ENCODE results near the gene WNK2.

WNK2 gene

GRCh38 chr9:93181672-93182435 lies 2.1 kb upstream of the WNK2 start:
- no peak for DNase-seq (ENCODE audit: low read depth)
- H3K4me3 ChIP-seq (ENCODE audit: low read length) = no peak overlapping the region
- TF ChIP-seq, protein P1, sequence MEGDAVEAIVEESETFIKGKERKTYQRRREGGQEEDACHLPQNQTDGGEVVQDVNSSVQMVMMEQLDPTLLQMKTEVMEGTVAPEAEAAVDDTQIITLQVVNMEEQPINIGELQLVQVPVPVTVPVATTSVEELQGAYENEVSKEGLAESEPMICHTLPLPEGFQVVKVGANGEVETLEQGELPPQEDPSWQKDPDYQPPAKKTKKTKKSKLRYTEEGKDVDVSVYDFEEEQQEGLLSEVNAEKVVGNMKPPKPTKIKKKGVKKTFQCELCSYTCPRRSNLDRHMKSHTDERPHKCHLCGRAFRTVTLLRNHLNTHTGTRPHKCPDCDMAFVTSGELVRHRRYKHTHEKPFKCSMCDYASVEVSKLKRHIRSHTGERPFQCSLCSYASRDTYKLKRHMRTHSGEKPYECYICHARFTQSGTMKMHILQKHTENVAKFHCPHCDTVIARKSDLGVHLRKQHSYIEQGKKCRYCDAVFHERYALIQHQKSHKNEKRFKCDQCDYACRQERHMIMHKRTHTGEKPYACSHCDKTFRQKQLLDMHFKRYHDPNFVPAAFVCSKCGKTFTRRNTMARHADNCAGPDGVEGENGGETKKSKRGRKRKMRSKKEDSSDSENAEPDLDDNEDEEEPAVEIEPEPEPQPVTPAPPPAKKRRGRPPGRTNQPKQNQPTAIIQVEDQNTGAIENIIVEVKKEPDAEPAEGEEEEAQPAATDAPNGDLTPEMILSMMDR (conservative IDR thresholded peaks at IDR 0.05; ENCODE audit: low read length) = no peak

GRCh38 chr9:93182572-93182971 lies 1.4 kb upstream of the WNK2 start:
- H3K4me3 ChIP-seq (ENCODE audit: low read length) = no peak overlapping the region
- TF ChIP-seq, protein P1 (conservative IDR thresholded peaks at IDR 0.05; ENCODE audit: low read length) = no peak
- no peak for DNase-seq (ENCODE audit: low read depth)

DNA sequence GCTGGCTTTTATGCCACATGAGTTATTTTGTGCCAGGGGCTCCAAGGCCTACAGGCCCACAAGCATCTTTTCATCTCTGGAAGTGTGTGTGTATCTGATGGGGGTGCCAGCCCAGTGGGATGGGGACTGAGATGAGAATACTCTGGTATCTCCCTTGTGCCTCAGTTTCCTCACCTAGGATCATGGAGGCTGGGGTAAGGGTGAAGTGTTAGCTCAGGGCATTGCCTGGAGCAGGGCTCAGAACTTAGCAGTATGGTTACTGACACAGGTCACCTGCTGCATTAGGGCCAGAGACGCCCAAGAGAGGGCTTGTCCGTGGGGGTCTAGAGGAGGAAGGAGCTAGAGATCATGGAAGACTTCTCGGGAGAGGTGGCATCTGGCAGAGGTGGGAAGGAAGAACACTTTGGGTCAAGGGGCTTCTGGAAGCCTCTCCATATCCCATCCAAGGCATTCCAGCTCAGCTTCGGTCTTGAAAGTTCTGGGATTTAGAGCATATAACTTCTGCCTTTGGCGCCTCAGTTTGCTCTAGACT lies 742 bp upstream of the WNK2 start:
- no peak for DNase-seq (ENCODE audit: low read depth)
- H3K4me3 ChIP-seq (ENCODE audit: low read length) = no peak overlapping the region
- TF ChIP-seq, protein P1 (conservative IDR thresholded peaks at IDR 0.05; ENCODE audit: low read length) = no peak

- TF ChIP-seq, protein P1 (conservative IDR thresholded peaks at IDR 0.05; ENCODE audit: low read length) = no peak
- no peak overlapping the region for H3K4me3 ChIP-seq (ENCODE audit: low read length)
- DNase-seq (ENCODE audit: low read depth) = no peak
Measured at GRCh38 chr9:93184432-93185265, 710 bp downstream of the WNK2 start.

DNA sequence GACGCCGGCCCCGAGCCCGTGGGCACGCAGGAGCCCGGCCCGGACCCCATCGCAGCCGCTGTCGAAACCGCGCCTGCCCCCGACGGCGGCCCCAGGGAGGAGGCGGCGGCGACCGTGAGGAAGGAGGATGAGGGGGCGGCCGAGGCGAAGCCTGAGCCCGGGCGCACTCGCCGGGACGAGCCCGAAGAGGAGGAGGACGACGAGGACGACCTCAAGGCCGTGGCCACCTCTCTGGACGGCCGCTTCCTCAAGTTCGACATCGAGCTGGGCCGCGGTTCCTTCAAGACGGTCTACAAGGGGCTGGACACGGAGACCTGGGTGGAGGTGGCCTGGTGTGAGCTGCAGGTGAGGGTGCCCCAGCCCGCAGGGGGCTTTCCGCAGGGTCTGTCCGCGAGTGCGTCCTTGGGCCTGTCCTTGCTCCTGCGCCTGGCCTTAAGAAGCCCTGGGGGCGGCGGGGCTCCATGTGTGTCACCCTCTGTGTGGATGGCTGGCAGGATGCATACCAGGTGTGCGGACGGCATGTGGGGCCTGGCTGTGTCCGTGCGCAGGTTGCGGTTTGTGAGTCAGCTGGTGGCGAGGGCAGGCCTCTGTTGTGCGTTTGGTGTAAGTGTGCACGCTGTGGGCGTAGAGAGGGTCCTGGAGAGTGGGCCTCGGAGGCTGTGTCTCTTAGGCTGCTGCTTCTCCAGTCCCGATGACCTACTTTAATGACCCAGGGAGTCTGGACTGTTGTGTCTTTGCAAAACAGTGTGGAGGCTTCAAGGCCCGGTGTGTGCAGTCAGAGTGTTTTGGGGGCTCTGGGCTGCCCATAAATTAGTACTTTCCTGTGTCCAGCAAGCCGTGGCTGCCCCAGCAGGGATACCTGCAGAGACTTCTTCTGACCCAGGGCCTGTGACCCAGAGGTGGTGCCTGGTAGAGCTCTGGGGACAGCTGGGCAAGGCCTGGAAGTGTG lies 1.6 kb downstream of the WNK2 start:
- no peak for DNase-seq (ENCODE audit: low read depth)
- TF ChIP-seq, protein P1 (conservative IDR thresholded peaks at IDR 0.05; ENCODE audit: low read length) = no peak
- H3K4me3 ChIP-seq (ENCODE audit: low read length) = no peak overlapping the region

DNA sequence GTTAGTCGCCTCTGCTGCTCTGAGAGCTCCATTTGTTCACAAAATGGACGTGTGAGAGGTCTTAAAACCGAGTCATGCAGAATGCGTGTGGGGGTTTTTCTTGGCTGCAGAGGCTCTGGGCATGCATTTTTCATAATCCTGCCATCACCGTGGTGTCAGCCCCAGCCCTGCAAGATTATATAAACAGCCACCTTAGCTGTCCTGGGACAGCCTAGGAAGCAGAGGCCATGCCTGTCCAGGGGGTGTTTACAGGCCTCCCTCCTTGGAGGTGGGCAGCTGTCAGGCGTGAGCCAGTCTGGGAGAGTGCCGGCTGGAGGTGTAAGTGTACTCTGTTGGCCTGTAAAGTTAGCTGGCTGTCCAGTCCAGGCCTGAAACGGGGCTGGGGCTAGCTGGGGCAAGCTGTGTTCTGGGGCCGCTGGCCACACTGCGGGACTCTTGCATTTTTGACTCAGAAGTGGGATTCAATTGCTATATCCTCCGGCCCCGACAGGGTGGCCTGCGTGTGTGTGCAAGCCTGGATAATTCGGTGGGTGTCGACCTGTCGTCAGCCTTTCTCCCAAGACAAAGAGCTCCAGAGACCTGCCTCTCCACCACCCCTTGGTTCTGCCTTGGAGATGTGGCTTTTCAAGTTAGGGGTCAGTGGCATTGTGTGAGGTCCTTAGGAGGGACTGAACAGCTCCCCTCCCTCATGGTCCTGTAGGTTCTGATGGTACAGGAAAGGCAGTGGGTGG lies 2.4 kb downstream of the WNK2 start:
- no peak for DNase-seq (ENCODE audit: low read depth)
- H3K4me3 ChIP-seq (ENCODE audit: low read length) = no peak overlapping the region
- TF ChIP-seq, protein P1 (conservative IDR thresholded peaks at IDR 0.05; ENCODE audit: low read length) = no peak

Data from AG10803 (cell line).